ENCODE data around the gene SMPD4.
"Not testable (repeated sequence)": the region's sequence is repeated elsewhere in the genome, so short reads cannot be mapped to it uniquely, and the experiment has no call there.

The SMPD4 gene

DNA sequence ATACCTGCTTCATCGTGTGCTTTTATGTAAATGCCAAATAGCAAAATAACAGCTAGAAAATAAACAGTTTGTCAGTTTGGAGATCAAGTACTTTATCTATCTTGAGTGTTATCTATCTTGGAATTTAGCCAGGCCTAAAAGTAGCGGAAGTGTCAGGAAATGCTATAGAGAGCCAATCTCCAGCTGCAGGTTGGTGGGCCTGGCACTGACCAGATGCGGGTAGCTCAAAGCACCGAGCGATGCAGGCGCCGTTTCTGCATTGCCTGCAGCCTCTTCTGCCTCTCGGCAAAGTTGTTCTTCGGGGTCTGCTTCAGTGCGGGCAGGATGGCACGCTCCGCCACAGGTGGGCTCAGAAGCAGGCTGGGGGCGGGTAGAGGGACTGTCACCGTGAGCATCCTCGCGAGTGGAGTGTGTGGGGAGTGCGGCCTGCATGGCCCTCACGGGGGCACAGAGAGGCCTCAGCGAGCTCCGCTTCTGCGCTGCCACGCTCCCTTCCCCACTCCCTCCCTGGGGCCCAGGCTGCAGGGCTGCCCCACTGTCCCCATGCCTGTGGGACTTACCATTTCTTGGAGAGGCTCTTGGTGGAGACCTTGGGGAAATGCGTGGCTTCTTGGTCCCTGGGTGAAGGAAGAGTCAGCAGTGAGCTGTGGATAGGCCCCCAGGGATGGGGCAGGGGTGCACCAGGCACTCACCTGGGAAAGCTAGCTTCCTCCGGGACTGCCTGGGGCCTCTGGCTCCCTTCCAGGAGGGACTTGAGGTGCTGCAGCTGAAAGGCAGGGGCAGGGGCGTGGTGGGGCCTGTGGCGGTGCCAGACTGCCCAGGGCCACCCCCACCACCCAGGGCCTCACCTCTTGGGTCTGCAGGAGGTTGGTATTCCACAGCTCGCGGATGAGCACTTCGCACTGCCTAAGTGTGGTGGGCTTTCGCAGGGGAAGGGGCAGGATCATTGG, 41.8 kb downstream of the SMPD4 start:
- DNase-seq, result not testable (repeated sequence)

DNA sequence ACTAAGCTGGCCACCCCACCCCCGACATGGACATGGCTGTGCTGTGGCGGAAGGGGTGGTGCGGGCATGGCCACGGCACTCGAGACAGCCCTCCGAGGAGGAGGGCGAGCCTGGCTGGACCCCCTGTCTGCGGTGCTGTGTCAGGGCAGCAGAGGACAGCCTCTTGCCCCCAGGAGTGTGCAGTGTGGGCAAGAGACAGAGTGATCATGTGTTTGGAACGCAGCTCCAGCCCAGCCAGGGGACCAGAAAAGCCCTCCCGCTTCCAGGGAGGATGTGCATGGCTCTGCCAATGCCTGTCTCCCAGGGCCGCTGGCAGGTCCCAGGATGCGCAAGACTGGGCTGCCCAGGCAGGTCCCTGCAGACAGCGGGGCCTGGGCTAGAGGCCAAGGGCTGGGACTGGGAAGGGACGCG, 42.6 kb downstream of the SMPD4 start:
- DNase-seq, result not testable (repeated sequence)

DNA sequence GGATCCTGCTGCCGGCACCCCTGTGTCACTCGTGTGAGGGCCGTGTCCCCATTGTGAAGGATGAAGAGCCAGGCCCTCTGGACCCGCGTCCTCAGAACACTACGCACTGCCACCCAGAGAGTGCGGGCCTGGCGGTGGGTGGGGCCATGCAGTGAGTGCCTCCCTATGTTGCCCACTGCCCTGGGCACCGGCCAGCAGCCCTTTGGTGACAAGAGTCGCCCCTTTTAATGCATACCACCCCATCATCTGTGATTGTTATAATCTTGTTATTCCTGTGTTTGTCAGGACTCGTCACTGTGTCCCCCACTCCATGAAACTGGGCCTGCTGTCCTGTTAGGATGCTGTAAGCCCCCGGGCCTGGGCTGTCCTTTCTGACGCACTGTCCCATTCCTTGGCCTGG, 43.1 kb downstream of the SMPD4 start:
- DNase-seq, result not testable (repeated sequence)

DNA sequence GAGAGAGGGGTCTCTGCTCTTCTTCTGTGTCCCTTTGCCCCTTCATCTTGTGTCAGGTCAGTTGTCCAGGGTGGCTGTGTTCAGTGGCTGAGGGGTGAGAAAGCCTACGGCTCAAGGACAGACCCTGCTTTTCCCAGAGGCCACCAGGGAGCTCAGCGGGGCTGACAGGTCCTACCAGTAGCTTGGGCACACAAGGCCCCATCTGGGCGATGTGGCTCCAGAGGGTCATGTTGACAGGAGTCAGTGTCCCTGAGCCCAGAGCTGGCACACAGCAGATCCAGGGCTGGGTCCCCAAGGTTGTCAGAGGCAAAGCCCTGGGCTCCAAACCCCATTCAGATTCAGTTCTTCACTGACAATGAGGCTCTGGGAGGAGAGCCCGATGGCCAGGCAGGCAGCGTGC, 44.3 kb downstream of the SMPD4 start:
- DNase-seq, result not testable (repeated sequence)

DNA sequence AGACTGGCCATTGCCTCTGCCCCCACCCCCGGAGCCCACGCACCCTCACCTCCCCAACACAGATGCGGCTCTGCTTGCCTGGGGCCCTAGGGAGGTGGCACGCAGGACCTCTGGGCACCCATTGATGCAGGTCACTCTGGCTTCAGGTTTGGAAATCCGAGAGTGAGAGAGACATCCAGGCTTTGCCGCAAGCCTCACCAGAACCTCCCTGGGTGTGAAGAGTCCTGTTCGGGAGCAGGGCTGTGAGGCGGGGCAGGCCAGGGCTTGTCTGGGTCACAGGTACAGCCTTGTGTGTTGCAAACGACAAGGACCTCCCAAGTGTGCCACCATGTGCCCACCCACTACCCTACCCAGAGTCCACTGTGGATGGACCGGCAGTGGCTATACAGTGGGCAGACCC, 44.9 kb downstream of the SMPD4 start:
- DNase-seq, result not testable (repeated sequence)

DNA sequence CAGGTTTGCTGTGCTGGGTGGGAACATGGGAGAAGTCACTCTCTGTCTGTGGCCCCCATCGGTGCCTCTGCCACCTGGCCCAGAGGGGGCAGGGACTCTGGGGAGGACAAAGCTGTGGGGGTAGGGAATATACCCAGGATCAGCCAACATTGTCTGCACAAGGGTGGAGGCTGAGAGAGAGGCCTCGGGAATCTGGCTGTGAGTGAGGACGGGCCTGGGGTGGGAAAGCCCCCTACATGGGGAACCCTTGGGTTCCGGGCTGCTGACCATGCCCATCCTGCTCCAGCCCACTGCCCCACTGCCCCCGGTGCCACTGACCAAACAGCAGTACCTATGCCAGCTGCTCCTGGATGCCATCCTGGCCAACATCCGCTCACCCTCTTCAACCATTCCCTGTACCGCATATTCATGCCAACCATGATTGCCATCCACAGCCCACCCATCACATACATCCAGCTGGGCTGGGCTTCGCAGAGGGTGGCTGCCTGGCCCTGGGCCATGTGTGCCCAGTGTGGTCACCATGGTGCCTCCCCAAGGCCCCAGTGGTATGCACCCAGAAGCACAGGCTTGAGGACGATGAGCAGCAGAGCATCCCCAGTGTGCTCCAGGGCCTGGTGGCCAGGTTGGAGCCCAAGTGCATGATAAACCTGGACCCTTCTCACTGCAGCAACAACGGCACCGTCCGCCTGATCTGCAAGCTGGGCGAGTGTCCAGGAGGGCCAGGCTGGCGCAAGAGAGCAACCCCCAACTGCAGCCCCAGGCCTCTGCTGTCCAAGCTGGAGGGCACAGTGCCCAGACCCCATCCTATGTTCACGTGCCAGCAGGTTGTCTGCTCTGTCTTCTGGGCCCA, 45.5 kb downstream of the SMPD4 start:
- DNase-seq, result no peak

DNA sequence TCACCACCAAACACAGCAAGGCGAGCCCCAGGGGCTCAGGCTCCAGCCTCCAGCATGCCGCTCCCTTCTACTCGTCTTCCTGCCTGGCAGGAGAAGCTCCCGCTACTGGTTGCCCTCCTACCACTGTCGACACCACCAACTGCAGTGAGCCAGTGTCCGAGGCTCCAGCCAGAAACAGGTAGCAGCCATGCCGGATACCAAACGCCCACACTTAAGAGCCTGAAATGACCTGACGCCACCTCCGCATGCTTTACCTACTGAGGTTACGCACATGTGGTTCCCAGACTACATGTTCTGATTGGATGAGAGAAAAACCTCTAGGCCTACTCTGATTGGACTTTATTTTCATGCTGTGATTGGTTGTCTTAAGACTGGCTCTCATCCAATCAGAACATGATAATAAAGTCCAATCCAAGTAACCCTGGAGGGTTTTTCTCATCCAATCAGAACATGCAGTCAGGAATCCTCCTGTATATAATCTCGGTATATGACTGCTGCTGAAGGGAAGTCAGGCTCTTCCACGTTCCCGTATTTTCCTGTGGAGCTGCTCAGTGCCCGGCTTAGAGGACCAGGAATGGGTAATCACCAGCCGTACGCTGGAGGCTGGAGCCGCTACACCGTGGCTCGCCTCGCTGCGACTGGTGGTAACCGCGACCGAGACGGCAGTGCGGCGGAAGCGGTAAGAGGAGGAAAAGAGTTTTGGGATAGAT, 52.1 kb downstream of the SMPD4 start, which contains the start of gene POTEF:
POTEF (minus strand) TSS at position 103 of the 710 bp plus-strand sequence. CDS start 8,707 bp downstream, outside the sequence.
- not testable (repeated sequence) for DNase-seq

DNA sequence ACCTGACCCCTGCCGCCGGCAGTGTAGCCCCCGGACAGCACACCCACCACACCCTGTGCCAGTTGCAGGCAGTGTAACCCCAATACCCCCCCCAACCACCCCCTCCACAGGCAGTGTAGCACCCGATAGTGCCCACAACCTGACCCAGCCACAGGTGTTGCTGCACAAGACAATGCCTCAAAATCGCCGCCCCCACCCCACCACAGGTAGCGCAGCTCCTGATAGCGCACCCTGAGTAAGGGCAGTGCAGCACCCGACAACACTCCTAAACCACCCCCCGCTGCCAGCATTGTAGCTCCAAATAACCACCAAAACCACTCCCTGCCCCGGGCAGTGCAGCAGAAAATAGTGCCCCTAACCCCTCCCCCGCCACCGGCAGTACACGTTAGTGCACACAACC, 52.9 kb downstream of the SMPD4 start:
- DNase-seq, result not testable (repeated sequence)

DNA sequence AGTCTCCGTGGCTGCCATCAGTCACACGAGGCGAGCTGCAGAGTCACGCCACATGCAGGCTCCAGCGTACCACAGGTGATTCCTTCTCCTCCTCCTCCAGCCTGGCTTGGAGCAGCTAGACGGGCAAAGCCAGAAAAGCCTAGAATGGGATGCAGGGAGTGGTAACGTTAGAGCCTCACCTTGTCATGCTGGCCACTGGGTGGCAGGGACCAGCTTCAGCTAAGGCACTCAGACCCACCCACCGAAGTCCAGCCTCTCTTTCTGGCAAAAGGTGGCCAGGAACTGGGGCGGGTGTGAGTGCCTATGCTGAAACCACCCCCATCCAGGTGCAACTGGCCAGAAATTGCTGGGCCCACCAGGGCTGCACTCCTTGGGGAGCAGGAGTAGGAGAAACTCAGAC, 53.7 kb downstream of the SMPD4 start:
- DNase-seq, result not testable (repeated sequence)

DNA sequence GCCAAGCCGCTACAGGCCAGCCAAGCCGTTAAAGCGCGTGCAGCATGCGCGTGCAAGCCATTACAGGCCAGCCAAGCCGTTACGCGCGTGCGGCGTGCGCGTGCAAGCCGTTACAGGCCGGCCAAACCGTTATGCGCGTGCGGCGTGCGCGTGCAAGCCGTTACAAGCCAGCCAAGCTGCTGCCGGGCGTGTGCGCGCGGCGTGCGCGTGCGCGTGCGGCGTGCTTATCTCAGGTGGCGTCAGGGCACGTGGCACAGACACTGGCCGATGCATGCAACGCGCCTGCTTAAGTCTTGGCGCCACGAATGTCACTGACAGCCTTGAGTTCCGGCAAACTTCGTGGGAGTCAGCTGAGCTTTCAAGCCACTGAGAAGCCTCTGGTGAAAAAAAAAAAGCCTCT, 60.5 kb downstream of the SMPD4 start:
- not testable (repeated sequence) for DNase-seq

DNA sequence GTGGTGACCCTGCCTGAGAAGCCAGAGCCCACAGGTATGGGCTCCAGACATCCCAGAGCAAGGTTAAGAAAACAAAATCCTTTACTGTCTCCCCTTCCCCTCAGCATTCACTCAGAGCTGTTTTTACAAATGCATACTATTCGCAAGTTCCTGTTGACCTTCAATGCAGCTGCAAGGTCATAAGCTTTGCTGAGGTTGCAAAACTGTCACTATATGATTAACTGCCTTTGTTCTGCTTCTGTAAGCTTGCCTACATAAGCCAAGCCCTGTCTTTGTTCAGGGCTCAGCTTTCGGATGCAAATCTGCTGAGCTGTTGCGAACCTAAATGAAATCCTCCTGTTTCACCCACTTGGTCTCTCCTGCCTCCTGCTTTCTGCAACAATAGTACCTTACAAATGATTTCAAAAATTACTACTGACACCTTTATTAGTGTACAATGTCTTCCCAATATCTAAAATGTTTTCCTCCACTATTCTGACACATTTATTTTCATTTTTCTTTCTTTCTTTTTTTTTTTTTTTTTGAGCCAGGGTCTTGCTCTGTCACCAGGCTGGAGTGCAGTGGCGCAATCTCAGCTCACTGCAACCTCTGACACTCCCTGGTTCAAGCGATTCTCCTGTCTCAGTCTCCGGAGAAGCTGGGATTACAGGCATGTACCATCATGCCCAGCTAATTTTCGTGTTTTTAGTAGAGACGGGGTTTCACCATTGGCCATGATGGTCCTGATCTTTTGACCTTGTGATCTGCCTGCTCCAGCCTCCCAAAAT, 78.6 kb downstream of the SMPD4 start:
- not testable (repeated sequence) for DNase-seq
